Pancreas (tissue), 10 donors: ENCODE data around the gene GPC6. TPM values are rescaled to one million over a fixed set of nuclear protein-coding genes. Genes with fewer than 3 reads are reported as not detected.

Experiments used
- ATAC-seq, 4 donors: fragments of 200-7000 bp; cut with Tn5 transposase; one replicate each; pipeline versions ENCODE4 v1.8.0 to v1.9.1; 2020; ENCODE audit warnings: mild to moderate bottlenecking in 4 of 4, moderate library complexity in 4 of 4
- DNase-seq, 6 donors: peaks; one replicate each; pipeline ENCODE4 v3.0.0-alpha.2; 2020
- FAIRE-seq: peaks from 2 replicates; lab custom pipeline; 2012; peaks lifted over from hg19 to GRCh38; lab: Jason Lieb, UNC
- H3K27ac ChIP-seq, 4 donors: fragments of 200-600 bp; sonication (generic); 1 replicate in 3 of 4; 2 replicates in 1 of 4; pipeline versions ENCODE4 v1.5.0 to v1.8.0; 2020
- H3K27me3 ChIP-seq, 4 donors: fragments of 200-600 bp; one replicate each; pipeline ENCODE4 v1.8.0; 2021
- H3K36me3 ChIP-seq, 3 donors: fragments of 200-600 bp; sonication (generic) in 1 of 3; one replicate each; pipeline versions ENCODE4 v1.5.0 to v1.8.0; 2020 to 2021
- H3K4me1 ChIP-seq, 3 donors: fragments of 200-600 bp; one replicate each; pipeline ENCODE4 v1.8.0; 2021
- H3K4me3 ChIP-seq, 4 donors: fragments of 200-600 bp; sonication (generic) in 2 of 4; one replicate each; pipeline versions ENCODE4 v1.5.0 to v1.8.0; 2020 to 2021
- H3K9me3 ChIP-seq, 4 donors: fragments of 200-600 bp; one replicate each; pipeline ENCODE4 v1.8.0; 2021
- CTCF ChIP-seq, 4 donors: fragments of 200-600 bp; sonication (generic) in 3 of 4; IDR thresholded peaks; one replicate each; pipeline versions ENCODE4 v1.5.0 to v1.8.0; 2021; ENCODE audit warnings: antibody characterized with exemption in 4 of 4
- WGBS, 2 donors: extraction: QIAGEN DNeasy Blood & Tissue Kit; methylation state at CpG; one replicate each; pipeline ENCODE4 v1.1.7; 2013; 5-methylcytosine and 5-hydroxymethylcytosine counted together
- intact Hi-C, 3 donors: fragments of 100-400 bp; cut with DNase I; formaldehyde crosslinking; loops; one replicate each; pipeline versions ENCODE4 v1.11.1 to v1.14.2; 2022
- polyA plus RNA-seq, 2 donors: library from polyadenylated mRNA; stranded (reverse); fragments of 200-250 nt; gene quantifications; one replicate each; pipeline ENCODE4 v1.2.3, GENCODE V29; 2013
- total RNA-seq, 6 donors: library from RNA; stranded (reverse); fragmentation: NEBNext Ultra II Directional in 4 of 6; extraction: Animal tissue kit (Norgen Biotek cat#: 25700) in 4 of 6; gene quantifications; one replicate each; pipeline versions ENCODE4 v1.2.1 to v1.2.4, GENCODE V29; 2021 to 2023
- donor health status: healthy with polysubstance abuse.
- donor health status: DM: no; HTN: no; CAD: no; lungs with moderate emphysema.
- donor health status: DM: no; HTN: no; CAD: no.
- donor health status: control.
- donor health status: control.
- donor health status: Bipolar disorder and iron deficiency.
- donor health status: DM: yes; HTN: yes; CAD: no.
- donor health status: DM: no; HTN: no; CAD: no.
- donor health status: DM: no; HTN: no; CAD: no.
- donor health status: DM: yes; HTN: yes; CAD: no.

GPC6 gene
- total and polyA plus RNA-seq, 8 donors: 0.23 to 3.3 (median 1.2) TPM

GRCh38 chr13:94056362-94056990 is 829.9 kb downstream of the GPC6 start:
- no peaks in the 10 kb centered on the region for H3K4me1 ChIP-seq
- no peak for FAIRE-seq
- ATAC-seq: no peak
- H3K27me3 ChIP-seq: no peaks in the 10 kb centered on the region
- intact Hi-C loops: no loop called here
- no peak for DNase-seq
- TF ChIP-seq CTCF (IDR thresholded peaks at IDR 0.05): no peak
- WGBS, 2 donors: 69 to 80% methylated on average over 4 of the region's 4 CpGs
- no peaks in the 10 kb centered on the region for H3K9me3 ChIP-seq
- H3K27ac ChIP-seq: no peak overlapping the region
- H3K36me3 ChIP-seq: no peaks in the 10 kb centered on the region
- H3K4me3 ChIP-seq: no peak overlapping the region

- H3K36me3 ChIP-seq: no peaks in the 10 kb centered on the region
- TF ChIP-seq CTCF (IDR thresholded peaks at IDR 0.05): no peak
- ATAC-seq: no peak
- no peaks in the 10 kb centered on the region for H3K4me1 ChIP-seq
- FAIRE-seq: no peak
- DNase-seq: no peak
- no peaks in the 10 kb centered on the region for H3K9me3 ChIP-seq
- H3K27me3 ChIP-seq: no peaks in the 10 kb centered on the region
- H3K4me3 ChIP-seq: no peak overlapping the region
- H3K27ac ChIP-seq: no peak overlapping the region
- intact Hi-C loops: no loop called here
- WGBS, 2 donors: 71 to 84% methylated on average over 2 of the region's 2 CpGs
Measured at GRCh38 chr13:94057618-94058186, 831.1 kb downstream of the GPC6 start.

- no peak for ATAC-seq
- H3K4me1 ChIP-seq: no peaks in the 10 kb centered on the region
- intact Hi-C loops: no loop called here
- H3K27ac ChIP-seq: no peak overlapping the region
- H3K9me3 ChIP-seq: no peaks in the 10 kb centered on the region
- no peak for DNase-seq
- TF ChIP-seq CTCF (IDR thresholded peaks at IDR 0.05): no peak
- FAIRE-seq: no peak
- H3K36me3 ChIP-seq: no peaks in the 10 kb centered on the region
- WGBS, 2 donors: 62 to 65% methylated on average over 2 of the region's 2 CpGs
- H3K27me3 ChIP-seq: no peaks in the 10 kb centered on the region
- H3K4me3 ChIP-seq: no peak overlapping the region
Measured at GRCh38 chr13:94058821-94059360, 832.3 kb downstream of the GPC6 start.

GRCh38 chr13:94061301-94061700 is 834.7 kb downstream of the GPC6 start:
- 78 to 80% methylated on average over 1 of the region's 1 CpG for WGBS, 2 donors
- Histone ChIP-seq H3K9me3 (no peaks in the 10 kb centered on the region), H3K27ac (no peak overlapping the region), H3K4me3 (no peak overlapping the region), H3K4me1 (no peaks in the 10 kb centered on the region), H3K27me3 (no peaks in the 10 kb centered on the region), H3K36me3 (no peaks in the 10 kb centered on the region)
- TF ChIP-seq CTCF (IDR thresholded peaks at IDR 0.05): no peak
- DNase-seq (no peak), FAIRE-seq (no peak), ATAC-seq (no peak)
- intact Hi-C loops: no loop called here

GRCh38 chr13:94063096-94063495 is 836.5 kb downstream of the GPC6 start:
- intact Hi-C loops: no loop called here
- Histone ChIP-seq H3K4me3 (no peak overlapping the region), H3K27ac (no peak overlapping the region), H3K27me3 (no peaks in the 10 kb centered on the region), H3K36me3 (no peaks in the 10 kb centered on the region), H3K4me1 (no peaks in the 10 kb centered on the region), H3K9me3 (no peaks in the 10 kb centered on the region)
- TF ChIP-seq CTCF (IDR thresholded peaks at IDR 0.05): no peak
- no peak for ATAC-seq
- FAIRE-seq: no peak
- DNase-seq: no peak
